WTC11 (cell line): ENCODE data around the gene ZNHIT1. TPM values are rescaled to one million over a fixed set of nuclear protein-coding genes. Genes with fewer than 3 reads are reported as not detected.

Experiments used
- ATAC-seq: fragments of 200-7000 bp; cut with Tn5 transposase; 2 replicates; pipeline ENCODE4 v1.10.0; 2021; ENCODE audit warnings: mild to moderate bottlenecking, moderate library complexity
- CTCF ChIA-PET: fragments of 300-600 bp; sonication (Branson Sonifier 250); formaldehyde crosslinking; loops from one replicate; lab custom pipeline; 2021; ENCODE audit warnings: antibody characterized with exemption; lab: Charles Lee
- POLR2A ChIA-PET: fragments of 350-600 bp; sonication (Branson Sonifier 250); formaldehyde crosslinking; loops from one replicate; lab custom pipeline; 2021; ENCODE audit warnings: antibody characterized with exemption; lab: Charles Lee
- DNase-seq: peaks from one replicate; pipeline ENCODE4 v3.0.0; 2021; ENCODE audit warnings: low spot score
- H3K27ac Mint-ChIP-seq: 2 replicates; pipeline ENCODE4 v1.8.0; 2021; ENCODE audit warnings: mixed read lengths
- H3K27me3 Mint-ChIP-seq: 2 replicates; pipeline ENCODE4 v1.8.0; 2021; ENCODE audit warnings: low read depth, mild to moderate bottlenecking, moderate library complexity, mixed read lengths
- H3K36me3 Mint-ChIP-seq: 2 replicates; pipeline ENCODE4 v1.8.0; 2021; ENCODE audit warnings: mixed read lengths
- H3K4me1 Mint-ChIP-seq: 2 replicates; pipeline ENCODE4 v1.8.0; 2022; ENCODE audit warnings: mixed read lengths
- H3K4me3 Mint-ChIP-seq: 2 replicates; pipeline ENCODE4 v1.8.0; 2021; ENCODE audit warnings: mild to moderate bottlenecking, moderate library complexity, mixed read lengths
- H3K9me3 Mint-ChIP-seq: 2 replicates; pipeline ENCODE4 v1.8.0; 2021; ENCODE audit warnings: mixed read lengths
- EMX1 ChIP-seq: fragments of 250-450 bp; sonication (Bioruptor Pico); IDR thresholded peaks from 2 replicates; pipeline ENCODE4 v1.8.0; 2021; ENCODE audit warnings: mild to moderate bottlenecking
- ESRRA ChIP-seq: sonication (generic); formaldehyde crosslinking; IDR thresholded peaks from 2 replicates; pipeline ENCODE4 v1.8.1; 2022; ENCODE audit warnings: mild to moderate bottlenecking, missing genetic modification reagents, borderline replicate concordance
- FOXP1 ChIP-seq: sonication (generic); formaldehyde crosslinking; IDR thresholded peaks from 2 replicates; pipeline ENCODE4 v1.8.0; 2022; ENCODE audit warnings: missing genetic modification reagents, mild to moderate bottlenecking, moderate library complexity, borderline replicate concordance
- PRRX2 ChIP-seq: fragments of 250-450 bp; sonication (Bioruptor Pico); IDR thresholded peaks from 2 replicates; pipeline ENCODE4 v1.8.0; 2021; ENCODE audit warnings: mild to moderate bottlenecking
- RELA ChIP-seq: sonication (generic); formaldehyde crosslinking; IDR thresholded peaks from 2 replicates; pipeline ENCODE4 v1.8.1; 2022; ENCODE audit warnings: missing genetic modification reagents, mild to moderate bottlenecking, borderline replicate concordance
- SP1 ChIP-seq: sonication (generic); formaldehyde crosslinking; conservative IDR thresholded peaks from 2 replicates; pipeline ENCODE4 v1.8.1; 2022; ENCODE audit warnings: missing genetic modification reagents
- TEAD1 ChIP-seq: sonication (generic); formaldehyde crosslinking; IDR thresholded peaks from 2 replicates; pipeline ENCODE4 v1.8.0; 2022; ENCODE audit warnings: mild to moderate bottlenecking, missing genetic modification reagents
- ZNF138 ChIP-seq: sonication (generic); formaldehyde crosslinking; conservative IDR thresholded peaks from 2 replicates; pipeline ENCODE4 v1.8.1; 2022; ENCODE audit warnings: mild to moderate bottlenecking, moderate library complexity, missing genetic modification reagents
- total RNA-seq: library from RNA; stranded (reverse); gene quantifications from 3 replicates; pipeline ENCODE4 v1.2.3, GENCODE V29; 2021
- TF ChIP-seq, protein P1 (sequence below): sonication (generic); formaldehyde crosslinking; conservative IDR thresholded peaks from 2 replicates; pipeline ENCODE4 v1.8.1; 2023; ENCODE audit warnings: mild to moderate bottlenecking, low read depth, missing genetic modification reagents, moderate library complexity
- TF ChIP-seq, protein P2 (sequence below): sonication (generic); formaldehyde crosslinking; conservative IDR thresholded peaks from 2 replicates; pipeline ENCODE4 v1.8.1; 2022; ENCODE audit warnings: mild to moderate bottlenecking, missing genetic modification reagents
- TF ChIP-seq, protein P3 (sequence below): sonication (generic); formaldehyde crosslinking; IDR thresholded peaks from 2 replicates; pipeline ENCODE4 v1.8.0; 2022; ENCODE audit warnings: mild to moderate bottlenecking, missing genetic modification reagents
- TF ChIP-seq, protein P4 (sequence below): sonication (generic); formaldehyde crosslinking; IDR thresholded peaks from 2 replicates; pipeline ENCODE4 v1.8.0; 2022; ENCODE audit warnings: mild to moderate bottlenecking, missing genetic modification reagents
- TF ChIP-seq, protein P5 (sequence below): sonication (generic); formaldehyde crosslinking; IDR thresholded peaks from 2 replicates; pipeline ENCODE4 v1.8.0; 2023; ENCODE audit warnings: missing genetic modification reagents
- TF ChIP-seq, protein P6 (sequence below): sonication (generic); formaldehyde crosslinking; IDR thresholded peaks from 2 replicates; pipeline ENCODE4 v1.8.1; 2023; ENCODE audit warnings: mild to moderate bottlenecking, missing genetic modification reagents, moderate library complexity
- TF ChIP-seq, protein P7 (sequence below): sonication (generic); formaldehyde crosslinking; IDR thresholded peaks from 2 replicates; pipeline ENCODE4 v1.8.1; 2022; ENCODE audit warnings: mild to moderate bottlenecking, moderate library complexity, missing genetic modification reagents
- TF ChIP-seq, protein P8 (sequence below): fragments of 250-450 bp; sonication (Bioruptor Pico); IDR thresholded peaks from 2 replicates; pipeline ENCODE4 v2.1.2; 2022; ENCODE audit warnings: mild to moderate bottlenecking, moderate library complexity

Gene ZNHIT1
- total RNA-seq, 1 experiment from 2014 or later, result 63.9 TPM

DNA sequence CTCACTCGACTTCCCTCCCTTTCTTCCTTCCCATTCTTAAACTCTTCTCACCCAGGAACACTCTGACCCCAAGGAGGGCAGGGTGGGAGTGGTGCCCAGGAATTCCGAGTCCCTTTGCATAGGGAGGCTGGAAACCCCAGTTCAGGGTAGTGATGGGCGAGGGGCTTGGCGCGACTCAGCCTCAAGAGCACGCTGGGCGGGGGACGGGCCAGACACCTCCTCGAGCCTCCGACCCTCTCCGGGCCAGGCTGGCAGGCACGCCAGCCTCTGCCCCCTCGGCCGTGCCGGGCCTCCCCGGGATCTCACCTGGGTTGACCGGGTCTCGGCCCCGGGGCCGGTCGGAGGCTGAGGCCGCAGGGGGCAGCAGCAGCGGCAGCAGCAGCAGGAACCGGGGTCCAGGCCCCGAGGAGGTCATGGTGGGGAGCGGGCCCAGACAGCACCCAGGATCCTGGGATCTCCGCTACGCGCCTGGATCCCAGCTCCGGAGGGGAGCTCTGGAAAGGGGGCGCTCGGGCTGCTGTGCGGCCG, 1.0 kb upstream of the ZNHIT1 start:
- no peak overlapping the region for H3K27ac Mint-ChIP-seq
- H3K36me3 Mint-ChIP-seq, result no peaks in the 10 kb centered on the region; the same call in 1 of the 2 replicates
- H3K4me1 Mint-ChIP-seq, result peaks cover 23% of the 10 kb centered on the region
- no peaks in the 10 kb centered on the region for H3K9me3 Mint-ChIP-seq
- CTCF ChIA-PET, result interaction anchor here (0.6 to 3.6 kb wide), 25 partner anchors 15 to 322 kb away, joined by 3 to 64 read pairs (median 9); partner anchors contain the start of genes AP1S1, CLDN15, FIS1 and IFT22
- POLR2A ChIA-PET, result interaction anchor here (0.6 to 1.6 kb wide), 10 partner anchors 11 to 330 kb away, joined by 3 to 7 read pairs (median 3); partner anchors contain the start of genes COL26A1 and MOGAT3
- H3K27me3 Mint-ChIP-seq, result no peaks in the 10 kb centered on the region
- ATAC-seq (peak; percentile 11), DNase-seq (peak; percentile 28)
- H3K4me3 Mint-ChIP-seq, result peak overlapping the region; percentile 98
- TF ChIP-seq FOXP1 (CRISPR knock-in tag), result peak; percentile 62
- TF ChIP-seq, protein P1, sequence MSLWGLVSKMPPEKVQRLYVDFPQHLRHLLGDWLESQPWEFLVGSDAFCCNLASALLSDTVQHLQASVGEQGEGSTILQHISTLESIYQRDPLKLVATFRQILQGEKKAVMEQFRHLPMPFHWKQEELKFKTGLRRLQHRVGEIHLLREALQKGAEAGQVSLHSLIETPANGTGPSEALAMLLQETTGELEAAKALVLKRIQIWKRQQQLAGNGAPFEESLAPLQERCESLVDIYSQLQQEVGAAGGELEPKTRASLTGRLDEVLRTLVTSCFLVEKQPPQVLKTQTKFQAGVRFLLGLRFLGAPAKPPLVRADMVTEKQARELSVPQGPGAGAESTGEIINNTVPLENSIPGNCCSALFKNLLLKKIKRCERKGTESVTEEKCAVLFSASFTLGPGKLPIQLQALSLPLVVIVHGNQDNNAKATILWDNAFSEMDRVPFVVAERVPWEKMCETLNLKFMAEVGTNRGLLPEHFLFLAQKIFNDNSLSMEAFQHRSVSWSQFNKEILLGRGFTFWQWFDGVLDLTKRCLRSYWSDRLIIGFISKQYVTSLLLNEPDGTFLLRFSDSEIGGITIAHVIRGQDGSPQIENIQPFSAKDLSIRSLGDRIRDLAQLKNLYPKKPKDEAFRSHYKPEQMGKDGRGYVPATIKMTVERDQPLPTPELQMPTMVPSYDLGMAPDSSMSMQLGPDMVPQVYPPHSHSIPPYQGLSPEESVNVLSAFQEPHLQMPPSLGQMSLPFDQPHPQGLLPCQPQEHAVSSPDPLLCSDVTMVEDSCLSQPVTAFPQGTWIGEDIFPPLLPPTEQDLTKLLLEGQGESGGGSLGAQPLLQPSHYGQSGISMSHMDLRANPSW, result no peak
- TF ChIP-seq EMX1 (CRISPR knock-in tag), result 0 out of 2 replicates have a peak, but pooled peaks have one; percentile 8
- no peak for TF ChIP-seq PRRX2 (CRISPR knock-in tag)
- TF ChIP-seq, protein P2, sequence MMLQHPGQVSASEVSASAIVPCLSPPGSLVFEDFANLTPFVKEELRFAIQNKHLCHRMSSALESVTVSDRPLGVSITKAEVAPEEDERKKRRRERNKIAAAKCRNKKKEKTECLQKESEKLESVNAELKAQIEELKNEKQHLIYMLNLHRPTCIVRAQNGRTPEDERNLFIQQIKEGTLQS (CRISPR knock-in tag), result no peak
- TF ChIP-seq, protein P3, sequence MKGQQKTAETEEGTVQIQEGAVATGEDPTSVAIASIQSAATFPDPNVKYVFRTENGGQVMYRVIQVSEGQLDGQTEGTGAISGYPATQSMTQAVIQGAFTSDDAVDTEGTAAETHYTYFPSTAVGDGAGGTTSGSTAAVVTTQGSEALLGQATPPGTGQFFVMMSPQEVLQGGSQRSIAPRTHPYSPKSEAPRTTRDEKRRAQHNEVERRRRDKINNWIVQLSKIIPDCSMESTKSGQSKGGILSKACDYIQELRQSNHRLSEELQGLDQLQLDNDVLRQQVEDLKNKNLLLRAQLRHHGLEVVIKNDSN, result 0 out of 2 replicates have a peak, but pooled peaks have one; percentile 39
- TF ChIP-seq, protein P4, sequence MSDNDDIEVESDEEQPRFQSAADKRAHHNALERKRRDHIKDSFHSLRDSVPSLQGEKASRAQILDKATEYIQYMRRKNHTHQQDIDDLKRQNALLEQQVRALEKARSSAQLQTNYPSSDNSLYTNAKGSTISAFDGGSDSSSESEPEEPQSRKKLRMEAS (CRISPR knock-in tag), result peak; percentile 66; the same call in 1 of the 2 replicates
- TF ChIP-seq, protein P5, sequence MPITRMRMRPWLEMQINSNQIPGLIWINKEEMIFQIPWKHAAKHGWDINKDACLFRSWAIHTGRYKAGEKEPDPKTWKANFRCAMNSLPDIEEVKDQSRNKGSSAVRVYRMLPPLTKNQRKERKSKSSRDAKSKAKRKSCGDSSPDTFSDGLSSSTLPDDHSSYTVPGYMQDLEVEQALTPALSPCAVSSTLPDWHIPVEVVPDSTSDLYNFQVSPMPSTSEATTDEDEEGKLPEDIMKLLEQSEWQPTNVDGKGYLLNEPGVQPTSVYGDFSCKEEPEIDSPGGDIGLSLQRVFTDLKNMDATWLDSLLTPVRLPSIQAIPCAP (CRISPR knock-in tag), result no peak
- TF ChIP-seq, protein P6, sequence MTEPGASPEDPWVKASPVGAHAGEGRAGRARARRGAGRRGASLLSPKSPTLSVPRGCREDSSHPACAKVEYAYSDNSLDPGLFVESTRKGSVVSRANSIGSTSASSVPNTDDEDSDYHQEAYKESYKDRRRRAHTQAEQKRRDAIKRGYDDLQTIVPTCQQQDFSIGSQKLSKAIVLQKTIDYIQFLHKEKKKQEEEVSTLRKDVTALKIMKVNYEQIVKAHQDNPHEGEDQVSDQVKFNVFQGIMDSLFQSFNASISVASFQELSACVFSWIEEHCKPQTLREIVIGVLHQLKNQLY (CRISPR knock-in tag), result no peak
- TF ChIP-seq, protein P7, sequence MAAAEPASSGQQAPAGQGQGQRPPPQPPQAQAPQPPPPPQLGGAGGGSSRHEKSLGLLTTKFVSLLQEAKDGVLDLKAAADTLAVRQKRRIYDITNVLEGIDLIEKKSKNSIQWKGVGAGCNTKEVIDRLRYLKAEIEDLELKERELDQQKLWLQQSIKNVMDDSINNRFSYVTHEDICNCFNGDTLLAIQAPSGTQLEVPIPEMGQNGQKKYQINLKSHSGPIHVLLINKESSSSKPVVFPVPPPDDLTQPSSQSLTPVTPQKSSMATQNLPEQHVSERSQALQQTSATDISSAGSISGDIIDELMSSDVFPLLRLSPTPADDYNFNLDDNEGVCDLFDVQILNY (CRISPR knock-in tag), result no peak
- no peak; the same call in 1 of the 2 replicates for TF ChIP-seq TEAD1 (CRISPR knock-in tag)
- TF ChIP-seq ZNF138, result no peak
- TF ChIP-seq RELA (CRISPR knock-in tag), result no peak
- TF ChIP-seq, protein P8, sequence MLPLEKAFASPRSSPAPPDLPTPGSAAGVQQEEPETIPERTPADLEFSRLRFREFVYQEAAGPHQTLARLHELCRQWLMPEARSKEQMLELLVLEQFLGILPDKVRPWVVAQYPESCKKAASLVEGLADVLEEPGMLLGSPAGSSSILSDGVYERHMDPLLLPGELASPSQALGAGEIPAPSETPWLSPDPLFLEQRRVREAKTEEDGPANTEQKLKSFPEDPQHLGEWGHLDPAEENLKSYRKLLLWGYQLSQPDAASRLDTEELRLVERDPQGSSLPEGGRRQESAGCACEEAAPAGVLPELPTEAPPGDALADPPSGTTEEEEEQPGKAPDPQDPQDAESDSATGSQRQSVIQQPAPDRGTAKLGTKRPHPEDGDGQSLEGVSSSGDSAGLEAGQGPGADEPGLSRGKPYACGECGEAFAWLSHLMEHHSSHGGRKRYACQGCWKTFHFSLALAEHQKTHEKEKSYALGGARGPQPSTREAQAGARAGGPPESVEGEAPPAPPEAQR (CRISPR knock-in tag), result no peak
- no peak for TF ChIP-seq ESRRA (CRISPR knock-in tag)
- TF ChIP-seq SP1 (CRISPR knock-in tag), result no peak
